GM12892 (cell line): ENCODE measurements around the gene BTK.

Experiments
- POLR2AphosphoS5 ChIP-seq: IDR thresholded peaks from 2 replicates; pipeline ENCODE4 v1.6.1; 2011; ENCODE audit warnings: low read depth, low read length, control low read depth
- TAF1 ChIP-seq: IDR thresholded peaks from 2 replicates; pipeline ENCODE4 v1.6.1; 2011; ENCODE audit warnings: low read depth, mild to moderate bottlenecking, control low read depth, low read length, borderline replicate concordance

- TF ChIP-seq TAF1 (no peak), POLR2AphosphoS5 (no peak)
Measured at GRCh38 chrX:101359966-101360365, 26.0 kb downstream of the BTK start.
